CD4-positive, alpha-beta T cell (primary cell): ENCODE data around the gene ERN2. TPM values are rescaled to one million over a fixed set of nuclear protein-coding genes. Genes with fewer than 3 reads are reported as not detected.

Experiments
- total RNA-seq, 174 experiments: library from RNA in 2 of 174; stranded (reverse) in 2 of 174; gene quantifications; one replicate each; pipeline ENCODE4 v1.2.3 and lab custom pipeline; 2021 to 2026

ERN2 gene
- total RNA-seq, 2 experiments from 2014 or later, result not detected

Other genes with a start within 250 kb of the ERN2 start
- 10 to 100 TPM; 96.5 to 96.9 TPM for gene GGA2, start 202.7 kb downstream of the ERN2 start, total RNA-seq
- 1 to 10 TPM; 7.9 to 8.0 TPM for gene EARS2, start 155.9 kb downstream of the ERN2 start, total RNA-seq
- gene UBFD1, start 155.5 kb downstream of the ERN2 start, total RNA-seq, result 10 to 100 TPM; 53.7 to 59.5 TPM
- gene NDUFAB1, start 116.9 kb downstream of the ERN2 start, total RNA-seq, result 10 to 100 TPM; 23.0 to 28.3 TPM
- 1 to 10 TPM; 3.8 to 5.1 TPM for gene PALB2, start 71.9 kb downstream of the ERN2 start, total RNA-seq
- gene DCTN5, start 71.8 kb downstream of the ERN2 start, total RNA-seq, result 10 to 100 TPM; 46.9 to 47.8 TPM
- gene PLK1, start 34.3 kb downstream of the ERN2 start, total RNA-seq, result under 1 TPM; 0.84 to 0.85 TPM
- not detected for gene CHP2, start 41.8 kb upstream of the ERN2 start, total RNA-seq
- 10 to 100 TPM; 64.7 TPM for gene PRKCB, start 122.8 kb upstream of the ERN2 start, total RNA-seq